Adrenal gland (tissue), 12 donors: Measurements from ENCODE around the gene CLEC3B. TPM values are rescaled to one million over a fixed set of nuclear protein-coding genes. Genes with fewer than 3 reads are reported as not detected.
"Not testable (repeated sequence)": the region's sequence is repeated elsewhere in the genome, so short reads cannot be mapped to it uniquely, and the experiment has no call there.

ENCODE experiments used
- DNase-seq, 7 donors: peaks; one replicate each; pipeline ENCODE4 v3.0.0-alpha.2; 2019 to 2020
- H3K27ac ChIP-seq, 5 donors: fragments of 200-600 bp; sonication (generic) in 4 of 5; 1 replicate in 3 of 5; 2 replicates in 2 of 5; pipeline versions ENCODE4 v1.5.1 to v1.8.0; 2016 to 2020; ENCODE audit warnings: mild to moderate bottlenecking in 1 of 5
- H3K27me3 ChIP-seq: fragments of 200-600 bp; 2 replicates; pipeline ENCODE4 v1.8.0; 2021
- H3K36me3 ChIP-seq, 2 donors: fragments of 200-600 bp; replicated peaks in 1 of 2; 1 replicate in 1 of 2; 2 replicates in 1 of 2; pipeline versions ENCODE4 v1.5.1 to v1.8.0; 2018 to 2022
- H3K4me1 ChIP-seq, 2 donors: fragments of 200-600 bp; replicated peaks in 1 of 2; 1 replicate in 1 of 2; 2 replicates in 1 of 2; pipeline versions ENCODE4 v1.5.1 to v1.8.0; 2018 to 2021
- H3K4me3 ChIP-seq, 4 donors: fragments of 200-600 bp; sonication (generic) in 3 of 4; one replicate each; pipeline ENCODE4 v1.5.1; 2016 to 2018
- H3K9me3 ChIP-seq, 3 donors: fragments of 200-600 bp; sonication (generic) in 1 of 3; replicated peaks in 1 of 3; 1 replicate in 2 of 3; 2 replicates in 1 of 3; pipeline versions ENCODE4 v1.5.1 to v1.8.0; 2016 to 2021
- CTCF ChIP-seq, 6 experiments: fragments of 450-650 bp in 4 of 6; fragments of 200-600 bp in 2 of 6; sonication (generic) in 1 of 6; IDR thresholded peaks; 1 replicate in 5 of 6; 2 replicates in 1 of 6; pipeline versions ENCODE4 v1.5.1 to v1.8.0; 2016 to 2021; ENCODE audit warnings: antibody characterized with exemption in 6 of 6, mild to moderate bottlenecking in 2 of 6, moderate library complexity in 1 of 6
- POLR2A ChIP-seq, 2 donors: fragments of 450-650 bp; IDR thresholded peaks; one replicate each; pipeline ENCODE4 v1.6.1; 2017; ENCODE audit warnings: antibody characterized with exemption in 2 of 2, mild to moderate bottlenecking in 2 of 2, moderate library complexity in 1 of 2
- WGBS, 4 donors: extraction: QIAGEN DNeasy Blood & Tissue Kit in 2 of 4; methylation state at CpG; one replicate each; pipeline versions ENCODE4 v1.1.5 to v1.1.7; 2013 to 2017; 5-methylcytosine and 5-hydroxymethylcytosine counted together
- intact Hi-C, 2 donors: fragments of 100-400 bp; cut with DNase I; formaldehyde crosslinking; loops; one replicate each; pipeline versions ENCODE4 v1.14.1 to v1.15.0; 2022 to 2023
- polyA plus RNA-seq, 3 donors: library from polyadenylated mRNA; stranded (reverse); fragments of 200-250 nt in 2 of 3; fragments of 350-450 nt in 1 of 3; fragmentation: Illumina TruSeq in 1 of 3; extraction: RNeasy Lipid Tissue Mini Kit (QIAGEN cat#74804) in 1 of 3; gene quantifications; one replicate each; pipeline ENCODE4 v1.2.3, GENCODE V29; 2013 to 2014
- total RNA-seq, 9 donors: library from RNA; depleted of rRNA in 4 of 9; stranded (reverse); fragments of >200 nt in 4 of 9; fragments of 120-200 nt in 1 of 9; fragmentation: NEBNext Ultra II Directional in 1 of 9; extraction: Animal tissue kit (Norgen Biotek cat#: 25700) in 1 of 9; gene quantifications; one replicate each; pipeline versions ENCODE4 v1.1.0 to v1.2.4, GENCODE V29; 2013 to 2023
- donor health status: healthy with polysubstance abuse.
- donor health status: Bipolar disorder and iron deficiency.
- donor health status: DM: yes; HTN: yes; CAD: no.
- donor health status: DM: no; HTN: no; CAD: no.
- donor health status: DM: no; HTN: no; CAD: no.
- donor health status: DM: yes; HTN: yes; CAD: no.

CLEC3B gene
- total and polyA plus RNA-seq, 12 donors: 5.1 to 251 (median 73.1) TPM

- H3K9me3 ChIP-seq: no peaks in the 10 kb centered on the region
- peak overlapping the region in 1 of 5 donors; percentile 52 for H3K27ac ChIP-seq
- intact Hi-C loops: loop anchor here (2.0 to 5.0 kb wide), 2 partner anchors 171 to 453 kb away; no protein-coding TSS in a partner anchor
- no peak overlapping the region for H3K4me3 ChIP-seq
- WGBS, 4 donors: 58 to 77% (median 70%) methylated on average over 2 of the region's 2 CpGs
- DNase-seq: no peak
- H3K4me1 ChIP-seq: no peaks in the 10 kb centered on the region
- no peaks in the 10 kb centered on the region for H3K36me3 ChIP-seq
- no peaks in the 10 kb centered on the region for H3K27me3 ChIP-seq
- TF ChIP-seq CTCF (IDR thresholded peaks at IDR 0.05) (no peak), POLR2A (IDR thresholded peaks at IDR 0.05) (no peak)
Measured at GRCh38 chr3:45043728-45044299, 17.7 kb downstream of the CLEC3B start.

GRCh38 chr3:45048244-45048643 lies 22.1 kb downstream of the CLEC3B start:
- Histone ChIP-seq H3K4me3 (no peak overlapping the region), H3K4me1 (no peaks in the 10 kb centered on the region), H3K27ac (no peak overlapping the region), H3K36me3 (no peaks in the 10 kb centered on the region), H3K27me3 (no peaks in the 10 kb centered on the region), H3K9me3 (no peaks in the 10 kb centered on the region)
- no peak for DNase-seq
- intact Hi-C loops: no loop called here
- TF ChIP-seq CTCF (IDR thresholded peaks at IDR 0.05) (no peak), POLR2A (IDR thresholded peaks at IDR 0.05) (no peak)
- 59 to 82% (median 78%) methylated on average over 4 of the region's 4 CpGs for WGBS, 4 donors

- intact Hi-C loops: no loop called here
- TF ChIP-seq POLR2A (IDR thresholded peaks at IDR 0.05): no peak
- no peak for TF ChIP-seq CTCF (IDR thresholded peaks at IDR 0.05)
- DNase-seq: no peak
- no peak overlapping the region for H3K4me3 ChIP-seq
- no peak overlapping the region for H3K27ac ChIP-seq
- no peaks in the 10 kb centered on the region for H3K4me1 ChIP-seq
- H3K36me3 ChIP-seq: no peaks in the 10 kb centered on the region
- WGBS, 4 donors: 77 to 88% (median 80%) methylated on average over 4 of the region's 4 CpGs
- H3K27me3 ChIP-seq: no peaks in the 10 kb centered on the region
- H3K9me3 ChIP-seq: no peaks in the 10 kb centered on the region
Measured at GRCh38 chr3:45049807-45050206, 23.7 kb downstream of the CLEC3B start.

- no peak for DNase-seq
- Histone ChIP-seq H3K27me3 (no peaks in the 10 kb centered on the region), H3K4me1 (no peaks in the 10 kb centered on the region), H3K9me3 (no peaks in the 10 kb centered on the region), H3K4me3 (no peak overlapping the region), H3K27ac (no peak overlapping the region), H3K36me3 (no peaks in the 10 kb centered on the region)
- TF ChIP-seq POLR2A (IDR thresholded peaks at IDR 0.05) (no peak), CTCF (IDR thresholded peaks at IDR 0.05) (no peak)
- 87 to 100% (median 89%) methylated on average over 2 to 6 of the region's 6 CpGs for whole genome bisulfite sequencing, 4 donors
- intact Hi-C loops: no loop called here
Measured at GRCh38 chr3:45051685-45052084, 25.6 kb downstream of the CLEC3B start.

- H3K27me3 ChIP-seq, H3K4me3 ChIP-seq, H3K4me1 ChIP-seq, H3K9me3 ChIP-seq, DNase-seq, H3K27ac ChIP-seq, H3K36me3 ChIP-seq, intact Hi-C loops: not testable (repeated sequence)
- 50 to 70% (median 68%) methylated on average over 1 of the region's 1 CpG for whole genome bisulfite sequencing, 4 donors
Measured at GRCh38 chr3:45053805-45054195, 27.7 kb downstream of the CLEC3B start.
